GM23338 (cell line): ENCODE data around the gene CERS1. TPM values are rescaled to one million over a fixed set of nuclear protein-coding genes. Genes with fewer than 3 reads are reported as not detected.

Source experiments
- ATAC-seq: fragments of 200-7000 bp; cut with Tn5 transposase; 3 replicates; pipeline ENCODE4 v1.9.1; 2020
- DNase-seq: peaks from one replicate; pipeline ENCODE4 v3.0.0-alpha.2; 2015; ENCODE audit warnings: low spot score
- H2AFZ ChIP-seq: fragments of 200-600 bp; sonication (generic); 2 replicates; pipeline ENCODE4 v1.8.0; 2016; ENCODE audit warnings: antibody characterized with exemption, mild to moderate bottlenecking, moderate library complexity
- H3F3A ChIP-seq: fragments of 200-600 bp; sonication (generic); replicated peaks from 2 replicates; pipeline ENCODE4 v1.8.0; 2017; ENCODE audit warnings: antibody characterized with exemption, mixed run types, low read depth
- H3K27ac ChIP-seq: fragments of 200-600 bp; sonication (generic); 2 replicates; pipeline ENCODE4 v1.6.1; 2016; ENCODE audit warnings: low read depth
- H3K27me3 ChIP-seq: fragments of 200-600 bp; sonication (generic); 2 replicates; pipeline ENCODE4 v1.8.0; 2016; ENCODE audit warnings: mild to moderate bottlenecking, mixed run types, moderate library complexity; ENCODE audit not compliant: insufficient read depth
- H3K36me3 ChIP-seq: fragments of 200-600 bp; sonication (generic); 2 replicates; pipeline ENCODE4 v1.8.0; 2016; ENCODE audit warnings: mild to moderate bottlenecking; ENCODE audit not compliant: insufficient read depth
- H3K4me1 ChIP-seq: fragments of 200-600 bp; sonication (generic); 2 replicates; pipeline ENCODE4 v1.8.0; 2016; ENCODE audit warnings: mild to moderate bottlenecking, moderate library complexity; ENCODE audit not compliant: insufficient read depth
- H3K4me2 ChIP-seq: fragments of 200-600 bp; sonication (generic); 2 replicates; pipeline ENCODE4 v1.7.1; 2017; ENCODE audit warnings: mixed run types
- H3K4me3 ChIP-seq: fragments of 200-600 bp; sonication (generic); 2 replicates; pipeline ENCODE4 v1.6.1; 2016; ENCODE audit warnings: mixed run types
- H3K79me2 ChIP-seq: fragments of 200-600 bp; sonication (generic); replicated peaks from 2 replicates; pipeline ENCODE4 v1.8.0; 2017; ENCODE audit warnings: mild to moderate bottlenecking; ENCODE audit not compliant: insufficient read depth
- H3K9me2 ChIP-seq: fragments of 200-600 bp; sonication (generic); 2 replicates; pipeline ENCODE4 v1.8.0; 2017; ENCODE audit not compliant: insufficient read depth
- H4K20me1 ChIP-seq: fragments of 200-600 bp; sonication (generic); replicated peaks from 2 replicates; pipeline ENCODE4 v1.8.0; 2017; ENCODE audit warnings: mild to moderate bottlenecking; ENCODE audit not compliant: insufficient read depth
- H3K27ac Mint-ChIP-seq: 2 replicates; pipeline ENCODE4 v1.8.0; 2020; ENCODE audit warnings: inconsistent platforms, mild to moderate bottlenecking, moderate library complexity, mixed read lengths
- H3K27me3 Mint-ChIP-seq: 3 replicates; pipeline ENCODE4 v1.8.0; 2022; ENCODE audit warnings: low read depth, mild to moderate bottlenecking, moderate library complexity, mixed read lengths, inconsistent platforms; ENCODE audit not compliant: insufficient read depth, poor library complexity
- H3K36me3 Mint-ChIP-seq: 3 replicates; pipeline ENCODE4 v1.8.0; 2021; ENCODE audit warnings: low read depth, mild to moderate bottlenecking, inconsistent platforms, moderate library complexity, mixed read lengths
- H3K4me1 Mint-ChIP-seq: 3 replicates; pipeline ENCODE4 v1.8.0; 2020; ENCODE audit warnings: mild to moderate bottlenecking, inconsistent platforms, mixed read lengths
- H3K4me3 Mint-ChIP-seq: 3 replicates; pipeline ENCODE4 v1.8.0; 2021; ENCODE audit warnings: moderate library complexity, mild to moderate bottlenecking, inconsistent platforms, mixed read lengths
- H3K9me3 Mint-ChIP-seq: 3 replicates; pipeline ENCODE4 v1.8.0; 2020; ENCODE audit warnings: moderate library complexity, mild to moderate bottlenecking, inconsistent platforms, mixed read lengths
- CREB1 ChIP-seq: fragments of 250-450 bp; sonication (Bioruptor Pico); IDR thresholded peaks from 2 replicates; pipeline ENCODE4 v1.5.0; 2020; ENCODE audit warnings: low read depth, mild to moderate bottlenecking, moderate library complexity
- EZH2 ChIP-seq: fragments of 200-600 bp; sonication (generic); IDR thresholded peaks from one replicate; pipeline ENCODE4 v1.8.0; 2017; ENCODE audit warnings: antibody characterized with exemption, mild to moderate bottlenecking, low read depth; ENCODE audit not compliant: unreplicated experiment
- REST ChIP-seq: IDR thresholded peaks from one replicate; pipeline ENCODE4 v1.6.1; 2018; ENCODE audit warnings: antibody characterized with exemption; ENCODE audit not compliant: unreplicated experiment
- STAT1 ChIP-seq: IDR thresholded peaks from one replicate; pipeline ENCODE4 v1.6.1; 2016; ENCODE audit warnings: antibody characterized with exemption; ENCODE audit not compliant: unreplicated experiment
- ZNF331 ChIP-seq: fragments of 250-450 bp; sonication (Bioruptor Pico); IDR thresholded peaks from 2 replicates; pipeline ENCODE4 v1.5.0; 2020; ENCODE audit warnings: low read depth, mild to moderate bottlenecking, moderate library complexity
- polyA plus RNA-seq: library from polyadenylated mRNA; unstranded; fragments of >200 nt; fragmentation: Nextera tagmentation; extraction: Ambion mirVana; gene quantifications from 2 replicates; pipeline ENCODE4 v1.2.1, GENCODE V29; 2016
- total RNA-seq: library from RNA; depleted of rRNA; stranded (reverse); fragments of >200 nt; shearing (Covaris generic); gene quantifications from 2 replicates; pipeline ENCODE4 v1.2.3, GENCODE V29; 2014
- TF ChIP-seq, protein P1 (sequence below): fragments of 250-450 bp; sonication (Bioruptor Pico); IDR thresholded peaks from 2 replicates; pipeline ENCODE4 v1.5.0; 2020; ENCODE audit warnings: mild to moderate bottlenecking, moderate library complexity

CERS1 gene
- total and polyA plus RNA-seq, 2 experiments from 2014 or later: 11.1 to 12.2 TPM

DNA sequence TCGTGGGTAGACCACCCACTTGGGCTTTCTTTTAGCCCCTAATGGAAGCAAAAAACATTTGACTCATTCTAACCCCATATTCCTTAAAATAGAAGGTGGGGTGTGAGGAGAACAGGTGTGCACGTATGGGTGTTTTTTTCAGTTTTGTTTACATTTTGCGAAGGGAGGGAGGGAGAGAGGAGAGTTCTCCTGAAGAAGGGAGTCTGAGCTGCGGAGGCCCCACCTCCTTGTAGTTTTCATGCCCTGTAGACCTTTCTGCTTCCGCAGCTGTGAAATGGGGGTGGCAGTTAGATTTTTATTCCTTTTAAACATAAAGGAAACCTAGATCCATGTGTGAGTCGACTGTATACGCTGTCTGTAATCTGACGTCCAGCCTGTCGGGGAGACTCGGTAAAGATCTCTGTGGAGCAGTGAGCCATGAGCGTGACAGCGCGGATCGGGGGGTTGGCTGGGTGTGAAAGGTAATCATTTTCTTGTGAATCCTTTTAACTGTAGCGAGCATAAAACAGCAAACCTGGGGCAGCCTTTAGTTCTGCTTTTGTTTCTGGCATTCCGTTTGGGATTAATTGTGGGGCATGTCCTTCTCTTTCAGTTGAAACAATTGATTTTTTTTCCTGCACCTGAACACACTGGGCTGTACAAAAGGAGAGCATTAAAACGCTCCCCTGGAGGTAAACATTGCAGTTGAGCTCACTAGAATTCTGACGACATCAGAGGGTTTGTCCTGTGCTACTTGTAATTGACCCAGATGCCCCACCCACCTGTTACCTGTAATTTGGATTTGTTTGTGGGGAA is 61.9 kb downstream of the CERS1 start:
- no peaks in the 10 kb centered on the region for H3K9me2 ChIP-seq
- H3K27me3 Mint-ChIP-seq: peaks cover 15% of the 10 kb centered on the region
- H3K4me3 ChIP-seq: peak overlapping the region; percentile 89
- peak; percentile 7; the same call in 2 of the 3 replicates for ATAC-seq
- H2AFZ ChIP-seq: no peak overlapping the region
- 0 out of 2 replicates have a peak, but pooled peaks cover 10% of the 10 kb centered on the region for H3K36me3 ChIP-seq
- DNase-seq: peak; percentile 52
- TF ChIP-seq CREB1 (CRISPR knock-in tag): 0 out of 2 replicates have a peak, but pooled peaks have one; percentile 12
- TF ChIP-seq, protein P1, sequence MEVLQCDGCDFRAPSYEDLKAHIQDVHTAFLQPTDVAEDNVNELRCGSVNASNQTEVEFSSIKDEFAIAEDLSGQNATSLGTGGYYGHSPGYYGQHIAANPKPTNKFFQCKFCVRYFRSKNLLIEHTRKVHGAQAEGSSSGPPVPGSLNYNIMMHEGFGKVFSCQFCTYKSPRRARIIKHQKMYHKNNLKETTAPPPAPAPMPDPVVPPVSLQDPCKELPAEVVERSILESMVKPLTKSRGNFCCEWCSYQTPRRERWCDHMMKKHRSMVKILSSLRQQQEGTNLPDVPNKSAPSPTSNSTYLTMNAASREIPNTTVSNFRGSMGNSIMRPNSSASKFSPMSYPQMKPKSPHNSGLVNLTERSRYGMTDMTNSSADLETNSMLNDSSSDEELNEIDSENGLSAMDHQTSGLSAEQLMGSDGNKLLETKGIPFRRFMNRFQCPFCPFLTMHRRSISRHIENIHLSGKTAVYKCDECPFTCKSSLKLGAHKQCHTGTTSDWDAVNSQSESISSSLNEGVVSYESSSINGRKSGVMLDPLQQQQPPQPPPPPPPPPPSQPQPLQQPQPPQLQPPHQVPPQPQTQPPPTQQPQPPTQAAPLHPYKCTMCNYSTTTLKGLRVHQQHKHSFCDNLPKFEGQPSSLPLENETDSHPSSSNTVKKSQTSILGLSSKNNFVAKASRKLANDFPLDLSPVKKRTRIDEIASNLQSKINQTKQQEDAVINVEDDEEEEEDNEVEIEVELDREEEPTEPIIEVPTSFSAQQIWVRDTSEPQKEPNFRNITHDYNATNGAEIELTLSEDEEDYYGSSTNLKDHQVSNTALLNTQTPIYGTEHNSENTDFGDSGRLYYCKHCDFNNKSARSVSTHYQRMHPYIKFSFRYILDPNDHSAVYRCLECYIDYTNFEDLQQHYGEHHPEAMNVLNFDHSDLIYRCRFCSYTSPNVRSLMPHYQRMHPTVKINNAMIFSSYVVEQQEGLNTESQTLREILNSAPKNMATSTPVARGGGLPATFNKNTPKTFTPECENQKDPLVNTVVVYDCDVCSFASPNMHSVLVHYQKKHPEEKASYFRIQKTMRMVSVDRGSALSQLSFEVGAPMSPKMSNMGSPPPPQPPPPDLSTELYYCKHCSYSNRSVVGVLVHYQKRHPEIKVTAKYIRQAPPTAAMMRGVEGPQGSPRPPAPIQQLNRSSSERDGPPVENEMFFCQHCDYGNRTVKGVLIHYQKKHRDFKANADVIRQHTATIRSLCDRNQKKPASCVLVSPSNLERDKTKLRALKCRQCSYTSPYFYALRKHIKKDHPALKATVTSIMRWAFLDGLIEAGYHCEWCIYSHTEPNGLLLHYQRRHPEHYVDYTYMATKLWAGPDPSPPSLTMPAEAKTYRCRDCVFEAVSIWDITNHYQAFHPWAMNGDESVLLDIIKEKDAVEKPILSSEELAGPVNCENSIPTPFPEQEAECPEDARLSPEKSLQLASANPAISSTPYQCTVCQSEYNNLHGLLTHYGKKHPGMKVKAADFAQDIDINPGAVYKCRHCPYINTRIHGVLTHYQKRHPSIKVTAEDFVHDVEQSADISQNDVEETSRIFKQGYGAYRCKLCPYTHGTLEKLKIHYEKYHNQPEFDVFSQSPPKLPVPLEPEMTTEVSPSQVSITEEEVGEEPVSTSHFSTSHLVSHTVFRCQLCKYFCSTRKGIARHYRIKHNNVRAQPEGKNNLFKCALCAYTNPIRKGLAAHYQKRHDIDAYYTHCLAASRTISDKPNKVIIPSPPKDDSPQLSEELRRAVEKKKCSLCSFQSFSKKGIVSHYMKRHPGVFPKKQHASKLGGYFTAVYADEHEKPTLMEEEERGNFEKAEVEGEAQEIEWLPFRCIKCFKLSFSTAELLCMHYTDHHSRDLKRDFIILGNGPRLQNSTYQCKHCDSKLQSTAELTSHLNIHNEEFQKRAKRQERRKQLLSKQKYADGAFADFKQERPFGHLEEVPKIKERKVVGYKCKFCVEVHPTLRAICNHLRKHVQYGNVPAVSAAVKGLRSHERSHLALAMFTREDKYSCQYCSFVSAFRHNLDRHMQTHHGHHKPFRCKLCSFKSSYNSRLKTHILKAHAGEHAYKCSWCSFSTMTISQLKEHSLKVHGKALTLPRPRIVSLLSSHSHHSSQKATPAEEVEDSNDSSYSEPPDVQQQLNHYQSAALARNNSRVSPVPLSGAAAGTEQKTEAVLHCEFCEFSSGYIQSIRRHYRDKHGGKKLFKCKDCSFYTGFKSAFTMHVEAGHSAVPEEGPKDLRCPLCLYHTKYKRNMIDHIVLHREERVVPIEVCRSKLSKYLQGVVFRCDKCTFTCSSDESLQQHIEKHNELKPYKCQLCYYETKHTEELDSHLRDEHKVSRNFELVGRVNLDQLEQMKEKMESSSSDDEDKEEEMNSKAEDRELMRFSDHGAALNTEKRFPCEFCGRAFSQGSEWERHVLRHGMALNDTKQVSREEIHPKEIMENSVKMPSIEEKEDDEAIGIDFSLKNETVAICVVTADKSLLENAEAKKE (CRISPR knock-in tag): no peak
- no peak for TF ChIP-seq STAT1
- no peak for TF ChIP-seq ZNF331 (CRISPR knock-in tag)
- TF ChIP-seq EZH2: no peak
- no peak for TF ChIP-seq REST
- peak overlapping the region; percentile 89 for H3K4me3 Mint-ChIP-seq
- 0 out of 2 replicates have a peak, but pooled peaks cover 4% of the 10 kb centered on the region for H3F3A ChIP-seq
- peaks cover 31% of the 10 kb centered on the region for H3K4me1 Mint-ChIP-seq
- no peak overlapping the region for H3K27ac Mint-ChIP-seq
- H3K27me3 ChIP-seq: 0 out of 2 replicates have a peak, but pooled peaks cover 1% of the 10 kb centered on the region
- H3K79me2 ChIP-seq: peaks cover 67% of the 10 kb centered on the region
- H3K36me3 Mint-ChIP-seq: peaks cover 42% of the 10 kb centered on the region
- H3K4me1 ChIP-seq: peaks cover 25% of the 10 kb centered on the region
- H3K4me2 ChIP-seq: peak overlapping the region; percentile 99
- H4K20me1 ChIP-seq: peaks cover 59% of the 10 kb centered on the region
- H3K9me3 Mint-ChIP-seq: no peaks in the 10 kb centered on the region
- peak overlapping the region; percentile 64; the same call in 1 of the 2 replicates for H3K27ac ChIP-seq
